HepG2 (cell line): Measurements from ENCODE around the gene ABCB8. TPM values are rescaled to one million over a fixed set of nuclear protein-coding genes. Genes with fewer than 3 reads are reported as not detected.

Experiments
- ATAC-seq: fragments of 200-7000 bp; cut with Tn5 transposase; 3 replicates; pipeline ENCODE4 v1.9.1; 2020; ENCODE audit warnings: mild to moderate bottlenecking, moderate library complexity
- BruUV-seq: library from RNA; stranded (reverse); fragments of 400-500 nt; replicated peaks from 2 replicates; lab custom pipeline; 2021; lab: Mats Ljungman, UMichigan
- CTCF ChIA-PET: fragments of 300-600 bp; formaldehyde crosslinking; extraction: SDS; loops from one replicate; lab custom pipeline; 2021; ENCODE audit warnings: low total read pairs, inconsistent platforms, low intra/inter-chr PET ratio; lab: Yijun Ruan, JAX
- POLR2A ChIA-PET: fragments of 350-600 bp; sonication (Branson Sonifier 250); formaldehyde crosslinking; loops from one replicate; lab custom pipeline; 2020; ENCODE audit warnings: antibody characterized with exemption, inconsistent platforms; lab: Yijun Ruan, JAX
- DNase-seq: peaks from one replicate; pipeline ENCODE4 v3.0.0-alpha.2; 2015; ENCODE audit warnings: low spot score
- FAIRE-seq: peaks from 3 replicates; lab custom pipeline; 2011; peaks lifted over from hg19 to GRCh38; lab: Jason Lieb, UNC
- H2AFZ ChIP-seq: one replicate; pipeline ENCODE4 v1.6.1; 2011; ENCODE audit warnings: low read length, inconsistent platforms
- H3K27ac ChIP-seq: fragments of 300-600 bp; 3 replicates; pipeline ENCODE4 v1.8.0; 2011; ENCODE audit warnings: mixed run types, mild to moderate bottlenecking, mixed read lengths, low read length, inconsistent platforms; ENCODE audit not compliant: insufficient read depth; ENCODE audit errors: extremely low read length
- H3K27me3 ChIP-seq, 2 experiments: fragments of 200-600 bp in 1 of 2; 2 replicates in 1 of 2; 3 replicates in 1 of 2; pipeline versions ENCODE4 v1.6.0 to v1.8.0; 2011; ENCODE audit warnings: low read length in 2 of 2, mild to moderate bottlenecking in 2 of 2, moderate library complexity in 2 of 2, inconsistent platforms in 1 of 2; ENCODE audit not compliant: insufficient read depth in 2 of 2, control insufficient read depth in 1 of 2
- H3K36me3 ChIP-seq, 2 experiments: fragments of 200-600 bp in 1 of 2; replicated peaks in 1 of 2; 2 replicates in 1 of 2; 3 replicates in 1 of 2; pipeline versions ENCODE4 v1.5.1 to v1.8.0; 2011; ENCODE audit warnings: low read length in 2 of 2, inconsistent platforms in 1 of 2; ENCODE audit not compliant: insufficient read depth in 2 of 2, control insufficient read depth in 1 of 2
- H3K4me1 ChIP-seq: 2 replicates; pipeline ENCODE4 v1.5.1; 2012; ENCODE audit warnings: low read length, inconsistent platforms; ENCODE audit not compliant: insufficient read depth
- H3K4me2 ChIP-seq: 2 replicates; pipeline ENCODE4 v1.6.0; 2011; ENCODE audit warnings: low read depth, low read length, inconsistent platforms
- H3K4me3 ChIP-seq, 3 experiments: fragments of 200-600 bp in 1 of 3; sonication (generic), shearing (Covaris generic) in 1 of 3; replicated peaks in 1 of 3; 2 replicates each; pipeline ENCODE4 v1.5.1; 2011 to 2016; ENCODE audit warnings: low read length in 3 of 3, inconsistent platforms in 2 of 3, low read depth in 2 of 3, mild to moderate bottlenecking in 2 of 3, control low read depth in 1 of 3, mixed read lengths in 1 of 3; ENCODE audit not compliant: insufficient read depth in 1 of 3
- H3K79me2 ChIP-seq: one replicate; pipeline ENCODE4 v1.6.1; 2011; ENCODE audit warnings: low read length, inconsistent platforms; ENCODE audit not compliant: insufficient read depth
- H3K9ac ChIP-seq: 2 replicates; pipeline ENCODE4 v1.6.0; 2011; ENCODE audit warnings: mild to moderate bottlenecking, low read depth, low read length, inconsistent platforms; ENCODE audit not compliant: insufficient read depth
- H3K9me3 ChIP-seq: 2 replicates; pipeline ENCODE4 v1.5.1; 2012; ENCODE audit warnings: mild to moderate bottlenecking, low read length
- H4K20me1 ChIP-seq: 2 replicates; pipeline ENCODE4 v1.6.0; 2011; ENCODE audit warnings: inconsistent platforms, mild to moderate bottlenecking, low read length, moderate library complexity; ENCODE audit not compliant: insufficient read depth
- CENPX ChIP-seq: sonication (generic); formaldehyde crosslinking; IDR thresholded peaks from 2 replicates; pipeline ENCODE4 v1.9.0; 2021; ENCODE audit warnings: mild to moderate bottlenecking, missing genetic modification reagents, moderate library complexity
- MXD4 ChIP-seq: IDR thresholded peaks from 2 replicates; pipeline ENCODE4 v1.6.1; 2016; ENCODE audit warnings: mild to moderate bottlenecking, missing biosample characterization, missing genetic modification reagents
- SALL1 ChIP-seq: sonication (generic); formaldehyde crosslinking; IDR thresholded peaks from 2 replicates; pipeline ENCODE4 v1.8.0; 2022; ENCODE audit warnings: mild to moderate bottlenecking, missing genetic modification reagents
- ZNF768 ChIP-seq: sonication (generic); formaldehyde crosslinking; IDR thresholded peaks from 2 replicates; pipeline ENCODE4 v1.4.0; 2020; ENCODE audit warnings: missing genetic modification reagents
- WGBS: methylation state at CpG from one replicate; pipeline ENCODE4 v1.1.6; 2017; ENCODE audit warnings: low lambda C conversion rate; 5-methylcytosine and 5-hydroxymethylcytosine counted together
- in situ Hi-C: cut with HindIII; loops from 2 replicates; pipeline ENCODE4 v1.10.0; 2017; ENCODE audit warnings: low pct_unique_long_range_greater_than_20kb; ENCODE audit not compliant: extremely low pct_ligation_motif_present
- intact Hi-C: fragments of 100-400 bp; cut with micrococcal nuclease; formaldehyde crosslinking; loops from one replicate; pipeline ENCODE4 v1.10.0; 2022; ENCODE audit not compliant: unreplicated experiment
- polyA plus RNA-seq, 8 experiments: library from polyadenylated mRNA; depleted of rRNA in 3 of 8; stranded (reverse) in 7 of 8; unstranded in 1 of 8; fragments of >200 nt; fragmentation: Illumina TruSeq in 4 of 8; extraction: Trizol in 4 of 8; gene quantifications; 2 replicates each; pipeline versions ENCODE4 v1.2.1 to v1.2.3, GENCODE V29; 2011 to 2016; ENCODE audit warnings: low read depth in 4 of 8, missing spikeins in 1 of 8, mixed read lengths in 1 of 8; ENCODE audit not compliant: insufficient read depth in 1 of 8
- total RNA-seq, 5 experiments: library from RNA; depleted of rRNA; stranded (reverse); fragments of >200 nt; fragmentation: Illumina TruSeq; extraction: Trizol; gene quantifications; 2 replicates each; pipeline ENCODE4 v1.2.3, GENCODE V29; 2016; ENCODE audit warnings: low read depth in 1 of 5
- TF ChIP-seq, protein P1 (sequence below): sonication (generic); formaldehyde crosslinking; IDR thresholded peaks from 2 replicates; pipeline ENCODE4 v1.5.0; 2020; ENCODE audit warnings: mild to moderate bottlenecking, missing genetic modification reagents, borderline replicate concordance
- TF ChIP-seq, protein P2 (sequence below), 2 experiments: IDR thresholded peaks; 2 replicates each; pipeline ENCODE4 v1.6.1; 2011 to 2012; ENCODE audit warnings: low read length in 2 of 2, borderline replicate concordance in 1 of 2, low read depth in 1 of 2, mild to moderate bottlenecking in 1 of 2, moderate library complexity in 1 of 2

ABCB8 gene
- total and polyA plus RNA-seq, 2 of the 13 experiments (the other 11 are each of a cell fraction or from before 2014, with no cell fraction given) = 6.6 to 16.7 TPM

- no TSS peak for BruUV-seq
- in situ Hi-C loops = no loop called here
- no peak overlapping the region for H2AFZ ChIP-seq
- no peak overlapping the region for H3K4me3 ChIP-seq
- H3K9me3 ChIP-seq = no peaks in the 10 kb centered on the region
- H3K79me2 ChIP-seq = no peaks in the 10 kb centered on the region
- intact Hi-C loops = no loop called here
- peaks cover 1 to 12% of the 10 kb centered on the region in 2 experiments; a peak in 3 of 5 replicates for H3K27me3 ChIP-seq
- H3K36me3 ChIP-seq = 0 out of 5 replicates have a peak, but pooled peaks cover 0 to 2% of the 10 kb centered on the region in 2 experiments
- H3K27ac ChIP-seq = no peak overlapping the region
- no peak overlapping the region for H3K9ac ChIP-seq
- no peak for DNase-seq
- no peak for TF ChIP-seq ZNF768 (CRISPR knock-in tag)
- TF ChIP-seq, all 625 proteins: peak for 0
- ATAC-seq (no peak), FAIRE-seq (no peak)
- no peaks in the 10 kb centered on the region for H4K20me1 ChIP-seq
- no peak overlapping the region for H3K4me2 ChIP-seq
- no peaks in the 10 kb centered on the region for H3K4me1 ChIP-seq
- ChIA-PET POLR2A (no interaction called here), CTCF (no interaction called here)
- WGBS = 78% methylated on average over 26 of the region's 38 CpGs
These were observed 20.7 kb downstream of the ABCB8 start for GRCh38 chr7:151048911-151049463.

GRCh38 chr7:151051108-151051507, 22.9 kb downstream of the ABCB8 start:
- Histone ChIP-seq H3K27me3 (peaks cover 1 to 12% of the 10 kb centered on the region in 2 experiments; a peak in 3 of 5 replicates), H4K20me1 (no peaks in the 10 kb centered on the region), H3K79me2 (no peaks in the 10 kb centered on the region), H2AFZ (no peak overlapping the region), H3K36me3 (0 out of 5 replicates have a peak, but pooled peaks cover 0 to 2% of the 10 kb centered on the region in 2 experiments), H3K4me2 (no peak overlapping the region), H3K27ac (no peak overlapping the region), H3K4me1 (peaks cover 4% of the 10 kb centered on the region), H3K9me3 (no peaks in the 10 kb centered on the region), H3K4me3 (no peak overlapping the region), H3K9ac (no peak overlapping the region)
- peak; percentile 42 for ATAC-seq
- 62% methylated on average over 8 of the region's 50 CpGs for WGBS
- intact Hi-C loops = no loop called here
- no peak for DNase-seq
- in situ Hi-C loops = no loop called here
- no TSS peak for BruUV-seq
- ChIA-PET CTCF (no interaction called here), POLR2A (interaction anchor here (1.0 kb wide), 1 partner anchor 12 kb away, joined by 5 read pairs; no protein-coding TSS in a partner anchor)
- no peak for FAIRE-seq
- TF ChIP-seq MXD4 (CRISPR knock-in tag) (0 out of 2 replicates have a peak, but pooled peaks have one; percentile 44), SALL1 (CRISPR knock-in tag) (peak; percentile 14; the same call in 1 of the 2 replicates), CENPX (no peak)
- TF ChIP-seq, protein P1, sequence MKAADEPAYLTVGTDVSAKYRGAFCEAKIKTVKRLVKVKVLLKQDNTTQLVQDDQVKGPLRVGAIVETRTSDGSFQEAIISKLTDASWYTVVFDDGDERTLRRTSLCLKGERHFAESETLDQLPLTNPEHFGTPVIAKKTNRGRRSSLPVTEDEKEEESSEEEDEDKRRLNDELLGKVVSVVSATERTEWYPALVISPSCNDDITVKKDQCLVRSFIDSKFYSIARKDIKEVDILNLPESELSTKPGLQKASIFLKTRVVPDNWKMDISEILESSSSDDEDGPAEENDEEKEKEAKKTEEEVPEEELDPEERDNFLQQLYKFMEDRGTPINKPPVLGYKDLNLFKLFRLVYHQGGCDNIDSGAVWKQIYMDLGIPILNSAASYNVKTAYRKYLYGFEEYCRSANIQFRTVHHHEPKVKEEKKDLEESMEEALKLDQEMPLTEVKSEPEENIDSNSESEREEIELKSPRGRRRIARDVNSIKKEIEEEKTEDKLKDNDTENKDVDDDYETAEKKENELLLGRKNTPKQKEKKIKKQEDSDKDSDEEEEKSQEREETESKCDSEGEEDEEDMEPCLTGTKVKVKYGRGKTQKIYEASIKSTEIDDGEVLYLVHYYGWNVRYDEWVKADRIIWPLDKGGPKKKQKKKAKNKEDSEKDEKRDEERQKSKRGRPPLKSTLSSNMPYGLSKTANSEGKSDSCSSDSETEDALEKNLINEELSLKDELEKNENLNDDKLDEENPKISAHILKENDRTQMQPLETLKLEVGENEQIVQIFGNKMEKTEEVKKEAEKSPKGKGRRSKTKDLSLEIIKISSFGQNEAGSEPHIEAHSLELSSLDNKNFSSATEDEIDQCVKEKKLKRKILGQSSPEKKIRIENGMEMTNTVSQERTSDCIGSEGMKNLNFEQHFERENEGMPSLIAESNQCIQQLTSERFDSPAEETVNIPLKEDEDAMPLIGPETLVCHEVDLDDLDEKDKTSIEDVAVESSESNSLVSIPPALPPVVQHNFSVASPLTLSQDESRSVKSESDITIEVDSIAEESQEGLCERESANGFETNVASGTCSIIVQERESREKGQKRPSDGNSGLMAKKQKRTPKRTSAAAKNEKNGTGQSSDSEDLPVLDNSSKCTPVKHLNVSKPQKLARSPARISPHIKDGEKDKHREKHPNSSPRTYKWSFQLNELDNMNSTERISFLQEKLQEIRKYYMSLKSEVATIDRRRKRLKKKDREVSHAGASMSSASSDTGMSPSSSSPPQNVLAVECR (CRISPR knock-in tag) = 0 out of 2 replicates have a peak, but pooled peaks have one; percentile 24
- TF ChIP-seq, protein P2, sequence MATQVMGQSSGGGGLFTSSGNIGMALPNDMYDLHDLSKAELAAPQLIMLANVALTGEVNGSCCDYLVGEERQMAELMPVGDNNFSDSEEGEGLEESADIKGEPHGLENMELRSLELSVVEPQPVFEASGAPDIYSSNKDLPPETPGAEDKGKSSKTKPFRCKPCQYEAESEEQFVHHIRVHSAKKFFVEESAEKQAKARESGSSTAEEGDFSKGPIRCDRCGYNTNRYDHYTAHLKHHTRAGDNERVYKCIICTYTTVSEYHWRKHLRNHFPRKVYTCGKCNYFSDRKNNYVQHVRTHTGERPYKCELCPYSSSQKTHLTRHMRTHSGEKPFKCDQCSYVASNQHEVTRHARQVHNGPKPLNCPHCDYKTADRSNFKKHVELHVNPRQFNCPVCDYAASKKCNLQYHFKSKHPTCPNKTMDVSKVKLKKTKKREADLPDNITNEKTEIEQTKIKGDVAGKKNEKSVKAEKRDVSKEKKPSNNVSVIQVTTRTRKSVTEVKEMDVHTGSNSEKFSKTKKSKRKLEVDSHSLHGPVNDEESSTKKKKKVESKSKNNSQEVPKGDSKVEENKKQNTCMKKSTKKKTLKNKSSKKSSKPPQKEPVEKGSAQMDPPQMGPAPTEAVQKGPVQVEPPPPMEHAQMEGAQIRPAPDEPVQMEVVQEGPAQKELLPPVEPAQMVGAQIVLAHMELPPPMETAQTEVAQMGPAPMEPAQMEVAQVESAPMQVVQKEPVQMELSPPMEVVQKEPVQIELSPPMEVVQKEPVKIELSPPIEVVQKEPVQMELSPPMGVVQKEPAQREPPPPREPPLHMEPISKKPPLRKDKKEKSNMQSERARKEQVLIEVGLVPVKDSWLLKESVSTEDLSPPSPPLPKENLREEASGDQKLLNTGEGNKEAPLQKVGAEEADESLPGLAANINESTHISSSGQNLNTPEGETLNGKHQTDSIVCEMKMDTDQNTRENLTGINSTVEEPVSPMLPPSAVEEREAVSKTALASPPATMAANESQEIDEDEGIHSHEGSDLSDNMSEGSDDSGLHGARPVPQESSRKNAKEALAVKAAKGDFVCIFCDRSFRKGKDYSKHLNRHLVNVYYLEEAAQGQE (IDR thresholded peaks at IDR 0.05; ENCODE audit: borderline replicate concordance in 1 of 2, low read depth in 1 of 2, low read length in 2 of 2) = peak; percentile 81 to 91
